ENCODE results near the gene MBNL2.

Gene MBNL2

GRCh38 chr13:97401421-97401820 is 179.3 kb downstream of the MBNL2 start:
- H3K27ac ChIP-seq (replicated peaks): no peak overlapping the region
- H3K4me3 ChIP-seq (replicated peaks; ENCODE audit: insufficient read depth, low read length): no peak overlapping the region
- TF ChIP-seq CTCF (IDR thresholded peaks at IDR 0.05; ENCODE audit: insufficient read depth, low read length) (no peak), GABPA (IDR thresholded peaks at IDR 0.05; ENCODE audit: low read depth) (no peak)
- H3K27me3 ChIP-seq (ENCODE audit: insufficient read depth, poor library complexity, severe bottlenecking): peaks cover 2% of the 10 kb centered on the region
- no peak for DNase-seq (ENCODE audit: low read depth in 1 of 2, low spot score in 1 of 2)

GRCh38 chr13:97403893-97404750 is 182.0 kb downstream of the MBNL2 start:
- Histone ChIP-seq H3K4me3 (replicated peaks; ENCODE audit: insufficient read depth, low read length) (no peak overlapping the region), H3K27ac (replicated peaks) (no peak overlapping the region), H3K27me3 (ENCODE audit: insufficient read depth, poor library complexity, severe bottlenecking) (peaks cover 5% of the 10 kb centered on the region)
- no peak for TF ChIP-seq SPI1 (IDR thresholded peaks at IDR 0.05; ENCODE audit: borderline replicate concordance, low read depth)
- TF ChIP-seq REST (IDR thresholded peaks at IDR 0.05; ENCODE audit: insufficient replicate concordance, low read depth): no peak
- TF ChIP-seq POLR2AphosphoS5 (IDR thresholded peaks at IDR 0.05; ENCODE audit: low read depth): no peak
- DNase-seq (ENCODE audit: low read depth in 1 of 2, low spot score in 1 of 2): no peak

- Histone ChIP-seq H3K27me3 (ENCODE audit: insufficient read depth, poor library complexity, severe bottlenecking) (peaks cover 5% of the 10 kb centered on the region), H3K27ac (replicated peaks) (no peak overlapping the region), H3K4me3 (replicated peaks; ENCODE audit: insufficient read depth, low read length) (no peak overlapping the region)
- TF ChIP-seq CTCF (IDR thresholded peaks at IDR 0.05; ENCODE audit: insufficient read depth, low read length): no peak
- TF ChIP-seq SPI1 (IDR thresholded peaks at IDR 0.05; ENCODE audit: borderline replicate concordance, low read depth): no peak
- no peak for TF ChIP-seq GABPA (IDR thresholded peaks at IDR 0.05; ENCODE audit: low read depth)
- no peak for TF ChIP-seq REST (IDR thresholded peaks at IDR 0.05; ENCODE audit: insufficient replicate concordance, low read depth)
- no peak for DNase-seq (ENCODE audit: low read depth in 1 of 2, low spot score in 1 of 2)
Observed at GRCh38 chr13:97407540-97407939, 185.4 kb downstream of the MBNL2 start.

DNA sequence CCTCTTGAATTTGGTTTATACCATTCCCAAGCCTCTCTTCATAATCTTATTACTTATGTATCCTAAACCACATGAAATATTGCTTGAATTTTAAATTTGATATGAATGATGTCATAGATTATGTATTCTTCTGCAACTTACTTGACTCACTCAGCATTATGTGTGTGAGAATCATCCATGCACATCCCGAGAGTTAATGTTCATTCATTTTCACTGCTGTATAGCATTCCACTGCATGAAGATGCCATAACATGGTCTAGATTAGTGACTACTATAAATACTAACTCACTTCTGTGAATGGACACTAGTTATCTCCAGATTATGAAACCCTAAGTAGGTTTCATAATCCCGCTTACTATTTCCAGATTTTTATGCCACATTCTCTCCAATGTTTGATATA is 186.8 kb downstream of the MBNL2 start:
- no peak for DNase-seq (ENCODE audit: low read depth in 1 of 2, low spot score in 1 of 2)
- peaks cover 2% of the 10 kb centered on the region for H3K27me3 ChIP-seq (ENCODE audit: insufficient read depth, poor library complexity, severe bottlenecking)
- no peak for TF ChIP-seq POLR2AphosphoS5 (IDR thresholded peaks at IDR 0.05; ENCODE audit: low read depth)
- TF ChIP-seq SPI1 (IDR thresholded peaks at IDR 0.05; ENCODE audit: borderline replicate concordance, low read depth): no peak
- TF ChIP-seq GABPA (IDR thresholded peaks at IDR 0.05; ENCODE audit: low read depth): no peak
- TF ChIP-seq REST (IDR thresholded peaks at IDR 0.05; ENCODE audit: insufficient replicate concordance, low read depth): no peak
- no peak for TF ChIP-seq CTCF (IDR thresholded peaks at IDR 0.05; ENCODE audit: insufficient read depth, low read length)
- no peak overlapping the region for H3K4me3 ChIP-seq (replicated peaks; ENCODE audit: insufficient read depth, low read length)
- H3K27ac ChIP-seq (replicated peaks): no peak overlapping the region

Data from HL-60 (cell line).